HG02981 (cell line): ENCODE measurements around the gene SIRT6.
"Not testable (repeated sequence)": the region's sequence is repeated elsewhere in the genome, so short reads cannot be mapped to it uniquely, and the experiment has no call there.

Experiments
- ATAC-seq: cut with Tn5 transposase; IDR thresholded peaks from one replicate; pipeline ENCODE4 v1.9.1; 2021; ENCODE audit warnings: mild to moderate bottlenecking, moderate library complexity; ENCODE audit not compliant: unreplicated experiment

The SIRT6 gene

DNA sequence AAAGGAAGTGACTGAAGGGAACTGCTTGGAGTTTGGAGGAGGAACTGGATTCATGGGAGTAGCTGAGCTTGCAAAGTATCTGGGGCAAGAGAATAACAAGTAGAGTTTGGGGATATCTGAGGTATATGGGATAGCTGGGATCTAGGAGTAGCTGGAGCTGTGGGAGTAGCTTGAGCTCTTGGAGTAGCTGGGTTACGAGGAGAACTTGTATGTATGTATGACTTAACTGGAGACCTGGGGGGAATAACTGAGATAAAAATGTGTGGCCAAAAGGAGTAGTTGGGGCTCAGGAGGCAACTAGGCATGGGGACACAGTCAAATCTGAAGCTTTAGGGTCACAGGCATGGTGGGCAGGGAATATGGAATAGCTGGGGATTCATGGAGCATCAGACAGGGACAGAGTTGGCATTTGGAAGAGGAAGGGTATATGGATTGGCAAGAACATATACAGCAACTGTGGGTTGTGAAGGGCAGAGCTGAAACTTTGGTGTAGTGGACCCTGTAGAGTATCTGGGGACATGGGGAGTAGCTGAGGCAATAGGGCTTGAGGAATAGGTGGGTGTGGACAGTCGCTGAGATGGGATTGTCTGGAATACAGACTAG lies 18.7 kb upstream of the SIRT6 start:
- ATAC-seq: no peak

DNA sequence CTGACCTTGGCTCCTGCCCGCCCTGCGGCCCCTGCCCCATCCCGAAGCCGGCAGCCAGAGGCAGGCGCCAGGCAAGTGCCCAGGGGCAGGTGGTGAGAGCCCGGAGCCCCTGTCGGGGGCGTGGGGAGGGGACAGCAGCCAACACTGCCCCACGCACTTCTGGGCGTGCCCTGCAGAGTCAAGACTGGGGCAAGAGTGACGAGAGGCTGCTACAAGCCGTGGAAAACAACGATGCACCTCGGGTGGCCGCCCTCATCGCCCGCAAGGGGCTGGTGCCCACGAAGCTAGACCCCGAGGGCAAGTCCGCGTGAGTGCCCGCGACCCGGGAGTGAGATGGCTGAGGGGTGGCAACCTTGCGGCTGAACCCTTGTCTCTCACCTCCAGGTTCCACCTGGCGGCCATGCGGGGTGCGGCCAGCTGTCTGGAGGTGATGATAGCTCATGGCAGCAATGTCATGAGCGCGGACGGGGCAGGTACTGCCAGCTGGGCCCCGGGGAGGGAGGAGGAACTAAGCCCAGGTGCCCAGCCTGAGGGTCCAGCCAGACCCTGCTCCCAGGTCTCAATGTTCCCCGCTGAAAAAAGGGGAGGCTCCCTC lies 17.4 kb upstream of the SIRT6 start:
- ATAC-seq: no peak

DNA sequence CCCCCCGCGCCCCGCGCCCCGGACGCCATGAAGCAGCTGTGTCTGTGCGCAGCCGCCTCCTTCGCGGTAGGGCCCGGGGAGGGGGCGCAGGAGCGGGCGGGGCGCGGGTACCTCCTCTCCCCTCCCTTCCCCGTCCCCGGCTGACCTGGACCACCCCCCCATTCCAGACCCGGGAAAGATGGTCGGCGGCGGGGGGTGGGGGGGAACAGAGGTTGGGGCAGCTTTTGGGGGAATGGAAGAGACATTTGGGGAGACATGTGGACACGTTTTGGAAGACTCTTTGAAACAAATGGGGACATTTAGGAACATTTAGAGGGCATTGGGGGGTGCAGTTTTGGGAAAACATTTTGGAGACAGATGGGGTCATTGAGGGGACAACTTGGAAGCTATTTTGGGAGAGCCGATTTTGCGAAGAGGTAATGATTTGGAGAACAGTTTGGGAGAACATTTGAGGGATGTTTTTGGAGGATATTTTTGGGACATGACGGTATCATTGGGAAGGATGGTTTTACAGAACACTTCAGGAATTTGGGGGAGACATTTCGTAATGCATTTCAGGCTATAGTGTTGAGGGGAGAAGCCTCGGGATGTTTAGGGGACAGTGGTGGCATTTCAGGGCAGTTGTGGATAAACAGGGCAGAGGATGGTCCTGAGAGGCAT lies 16.2 kb upstream of the SIRT6 start:
- no peak for ATAC-seq

DNA sequence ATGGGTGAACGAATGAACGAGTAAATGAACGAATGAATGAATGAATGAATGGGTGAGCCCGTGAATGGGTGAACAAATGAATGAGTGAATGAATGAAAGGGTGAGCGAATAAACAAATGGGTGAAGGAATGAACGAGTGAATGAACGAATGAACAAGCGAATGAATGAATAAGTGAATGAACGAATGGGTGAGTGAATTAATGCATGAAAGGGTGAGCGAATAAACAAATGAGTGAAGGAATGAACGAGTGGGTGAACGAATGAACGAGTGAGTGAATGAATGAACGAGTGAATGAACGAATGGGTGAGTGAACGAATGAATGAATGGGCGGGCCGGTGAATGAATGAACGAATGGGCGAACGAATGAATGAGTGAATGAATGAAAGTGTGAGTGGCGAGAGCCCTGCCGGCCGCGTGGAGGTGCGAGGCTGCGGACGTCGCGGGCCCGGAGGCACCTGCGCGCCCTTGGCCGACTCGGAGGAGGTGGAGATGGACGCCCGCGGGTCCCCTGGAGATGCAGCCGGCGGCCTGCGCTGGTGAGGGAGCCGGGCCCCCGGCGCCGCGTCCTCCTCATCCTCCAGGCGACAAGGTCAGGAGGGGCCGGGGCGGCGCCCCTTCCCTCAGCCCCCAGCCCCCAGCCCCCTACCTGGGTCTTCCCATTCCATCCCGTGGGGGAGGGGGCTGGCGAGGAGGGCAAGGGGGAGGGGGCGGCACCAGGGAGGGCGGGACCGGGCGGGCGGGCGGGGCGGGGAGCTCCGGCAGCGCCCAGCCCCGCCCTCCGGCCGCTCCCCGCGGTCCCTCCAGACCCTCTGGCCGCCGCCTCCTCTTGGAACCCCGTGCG lies 15.5 kb upstream of the SIRT6 start:
- no peak for ATAC-seq

DNA sequence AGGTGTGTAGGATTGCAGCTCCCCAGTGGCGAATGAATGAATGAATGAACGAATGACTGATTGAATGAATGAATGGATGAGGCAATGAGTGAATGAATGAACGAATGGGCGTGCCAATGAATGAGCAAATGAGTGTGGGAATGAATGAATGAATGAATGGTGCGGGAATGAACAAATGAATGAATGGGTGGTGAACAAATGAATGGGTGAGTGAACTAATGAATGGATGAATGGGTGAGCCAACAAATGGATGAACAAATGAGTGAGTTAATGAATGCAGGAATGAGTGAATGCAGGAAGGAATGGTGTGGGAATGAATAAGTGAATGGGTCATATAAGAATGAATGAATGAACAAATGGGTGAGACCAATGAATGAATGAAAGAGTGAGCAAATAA lies 14.9 kb upstream of the SIRT6 start:
- no peak for ATAC-seq

DNA sequence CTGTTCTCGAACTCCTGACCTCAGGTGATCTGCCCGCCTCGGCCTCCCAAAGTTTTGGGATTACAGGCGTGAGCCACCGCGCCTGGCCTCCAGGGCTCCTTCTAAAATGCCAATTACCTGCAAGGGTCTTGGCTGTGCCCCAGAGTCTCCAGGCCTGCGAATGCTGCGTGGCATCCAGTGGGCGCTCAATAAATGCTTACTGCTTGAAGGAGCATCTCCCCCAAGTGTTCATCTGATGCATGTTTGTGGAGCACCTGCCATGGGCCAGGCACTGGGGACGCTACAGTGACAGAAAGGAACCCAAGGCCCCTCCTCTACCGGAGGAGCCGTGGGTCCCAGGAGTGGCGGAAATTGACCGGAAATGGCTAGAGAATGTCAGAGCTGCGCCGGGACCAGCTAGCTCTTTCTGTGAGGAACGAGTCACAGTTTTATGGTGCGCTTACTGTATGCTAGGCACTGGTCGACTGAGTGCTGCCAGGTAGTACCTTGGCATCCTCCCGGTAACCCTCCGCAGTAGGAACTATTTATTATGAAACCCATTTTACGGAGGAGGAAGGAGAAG lies 14.3 kb upstream of the SIRT6 start:
- no peak for ATAC-seq

DNA sequence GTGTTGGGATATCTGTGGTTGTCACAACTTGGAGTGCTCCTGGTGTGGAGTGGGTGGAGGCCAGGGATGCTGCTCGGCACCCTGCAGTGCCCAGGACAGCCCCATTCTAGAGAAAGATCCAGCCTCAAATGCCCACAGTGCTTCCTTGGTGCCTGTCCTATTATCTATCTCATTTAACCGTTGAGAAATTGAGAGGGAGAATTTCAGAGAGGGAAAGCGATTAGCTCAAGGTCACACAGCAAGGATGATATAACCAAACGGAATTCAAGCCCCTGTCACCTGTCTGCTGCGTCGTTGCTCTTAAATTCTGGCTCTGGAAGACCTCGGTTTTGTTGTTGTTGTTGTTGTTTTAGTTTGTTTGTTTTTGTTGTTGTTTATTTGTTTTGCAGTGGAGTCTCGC lies 13.6 kb upstream of the SIRT6 start:
- ATAC-seq: no peak

DNA sequence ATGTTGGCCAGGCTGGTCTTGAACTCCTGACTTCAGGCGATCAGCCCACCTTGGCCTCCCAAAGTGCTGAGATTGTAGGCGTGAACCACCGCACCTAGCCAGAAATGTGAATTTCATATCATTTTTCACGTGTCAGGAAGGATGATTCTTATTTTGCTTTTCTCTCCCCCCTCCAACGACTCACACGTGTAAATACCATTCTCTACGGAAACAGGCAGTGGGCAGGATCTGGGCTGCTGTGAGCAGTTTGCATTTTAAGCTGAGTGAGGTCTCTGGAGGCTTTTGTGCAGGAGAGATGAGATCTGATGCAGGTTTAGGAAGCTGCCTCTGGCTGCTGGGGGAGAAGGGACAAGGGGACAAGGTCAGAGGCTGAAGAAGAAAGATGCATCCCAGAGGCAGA lies 12.0 kb upstream of the SIRT6 start:
- ATAC-seq: no peak

DNA sequence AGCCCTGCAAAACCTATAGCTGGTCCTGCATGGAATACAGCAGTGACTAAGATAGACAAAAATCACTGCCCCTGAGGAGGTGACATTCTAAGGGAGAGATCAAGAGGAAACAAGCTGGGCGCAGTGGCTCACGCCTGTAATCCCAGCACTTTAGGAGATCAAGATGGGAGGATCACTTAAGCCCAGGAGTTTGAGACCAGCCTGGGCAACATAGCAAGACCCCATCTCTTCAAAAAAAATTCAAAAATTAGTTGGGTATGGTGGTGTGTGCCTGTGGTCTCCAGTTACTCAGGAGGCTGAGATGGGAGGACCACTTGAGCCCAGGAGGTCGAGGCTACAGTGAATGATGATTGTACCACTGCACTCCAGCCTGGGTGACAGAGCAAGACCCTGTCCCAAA lies 10.2 kb upstream of the SIRT6 start:
- not testable (repeated sequence) for ATAC-seq

DNA sequence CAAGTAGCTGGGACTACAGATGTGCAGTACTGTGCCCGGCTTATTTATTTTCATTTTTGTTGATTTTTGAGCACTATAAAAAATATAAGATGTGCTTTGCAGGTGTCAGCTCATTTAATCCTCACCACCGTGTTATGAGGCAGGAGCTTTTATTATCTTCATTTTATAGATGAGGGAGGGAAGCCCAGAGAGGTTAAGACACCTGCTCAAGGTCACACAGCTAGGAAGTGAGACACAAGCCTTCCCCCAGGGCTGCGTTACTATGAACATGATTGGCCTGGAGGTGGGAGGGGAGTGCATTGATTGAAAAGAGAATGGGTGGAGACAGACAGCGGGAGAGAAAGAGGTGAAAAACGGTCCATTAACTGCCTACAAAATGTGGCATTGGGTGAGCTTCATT lies 7.3 kb upstream of the SIRT6 start:
- no peak for ATAC-seq

DNA sequence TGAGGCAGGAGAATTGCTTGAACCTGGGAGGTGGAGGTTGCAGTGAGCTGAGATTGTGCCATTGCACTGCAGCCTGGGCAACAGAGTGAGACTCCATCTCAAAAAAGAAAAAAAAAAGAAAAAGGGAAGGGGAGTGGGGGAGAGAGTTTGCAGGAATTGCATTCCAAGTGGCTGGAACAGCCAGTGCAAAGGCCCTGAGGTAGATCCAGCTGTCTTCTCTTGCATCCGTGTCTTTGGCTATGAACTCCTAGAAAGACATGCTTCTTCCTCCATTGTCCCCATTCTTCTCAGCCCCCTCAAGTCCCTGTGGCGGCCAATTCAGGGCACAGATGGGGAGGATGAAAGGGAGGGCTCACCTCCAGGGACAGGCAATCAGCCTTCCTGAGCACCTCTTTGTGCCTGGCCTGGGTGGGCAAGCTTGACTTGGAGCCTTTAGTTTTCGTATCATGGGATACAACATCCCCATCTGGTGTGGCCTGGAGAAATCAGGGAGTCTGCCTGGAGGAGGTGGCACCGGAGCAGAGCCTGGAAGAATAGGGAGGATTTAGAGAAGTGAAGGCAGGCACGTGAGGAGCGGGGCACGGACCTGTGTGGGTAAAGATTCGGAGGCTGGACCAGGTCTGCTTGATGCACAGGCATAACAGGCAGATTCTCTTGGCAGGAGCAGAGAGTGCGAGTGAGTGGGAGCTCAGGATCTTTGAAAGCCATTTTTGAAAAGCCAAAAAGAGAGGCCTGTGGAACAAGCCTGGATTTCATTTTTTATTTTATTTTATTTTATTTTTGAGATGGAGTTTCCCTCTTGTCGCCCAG lies 5.2 kb upstream of the SIRT6 start:
- no peak for ATAC-seq

DNA sequence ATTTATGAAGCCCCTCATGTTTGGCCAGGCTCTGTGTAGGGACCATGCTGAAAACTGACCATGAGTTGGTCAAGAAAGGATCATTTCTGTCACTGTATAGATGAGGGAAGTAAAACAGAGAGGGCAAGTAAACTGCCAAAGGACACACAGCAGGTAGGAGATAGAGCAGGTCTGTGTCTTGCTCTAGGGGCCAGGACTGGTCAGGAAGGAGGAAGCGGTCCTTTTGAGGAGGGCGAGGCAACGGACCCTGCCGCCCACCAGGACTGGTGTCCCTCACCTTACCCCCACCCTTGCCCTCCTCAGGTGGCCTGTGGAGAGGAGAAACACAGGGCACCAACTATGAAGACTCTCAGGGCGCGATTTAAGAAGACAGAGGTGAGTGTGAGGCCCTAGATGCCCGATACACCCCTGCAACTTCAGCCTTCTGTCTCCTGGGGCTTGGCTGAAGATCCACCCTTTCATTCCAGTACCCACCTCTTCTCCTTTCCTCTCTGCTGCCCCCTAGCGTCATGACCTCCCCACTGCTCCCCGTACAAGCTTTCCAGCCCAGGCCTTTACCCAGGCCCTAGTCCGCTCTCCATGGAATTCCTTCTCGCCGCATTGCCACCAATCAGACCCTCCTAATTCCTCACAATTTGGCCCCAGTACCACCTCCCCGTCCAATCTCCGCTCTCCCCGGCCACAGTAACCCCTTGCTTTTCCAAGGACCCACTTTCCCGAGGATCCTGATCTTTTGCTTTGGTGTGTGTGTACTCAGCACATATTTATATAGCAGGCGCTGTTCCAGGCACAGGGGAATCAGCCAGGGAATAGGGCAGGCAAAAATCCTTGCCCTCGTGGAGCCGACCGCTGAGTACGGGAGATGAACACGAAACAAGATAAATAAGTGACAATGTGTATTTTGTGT lies 4.0 kb upstream of the SIRT6 start:
- ATAC-seq: no peak

DNA sequence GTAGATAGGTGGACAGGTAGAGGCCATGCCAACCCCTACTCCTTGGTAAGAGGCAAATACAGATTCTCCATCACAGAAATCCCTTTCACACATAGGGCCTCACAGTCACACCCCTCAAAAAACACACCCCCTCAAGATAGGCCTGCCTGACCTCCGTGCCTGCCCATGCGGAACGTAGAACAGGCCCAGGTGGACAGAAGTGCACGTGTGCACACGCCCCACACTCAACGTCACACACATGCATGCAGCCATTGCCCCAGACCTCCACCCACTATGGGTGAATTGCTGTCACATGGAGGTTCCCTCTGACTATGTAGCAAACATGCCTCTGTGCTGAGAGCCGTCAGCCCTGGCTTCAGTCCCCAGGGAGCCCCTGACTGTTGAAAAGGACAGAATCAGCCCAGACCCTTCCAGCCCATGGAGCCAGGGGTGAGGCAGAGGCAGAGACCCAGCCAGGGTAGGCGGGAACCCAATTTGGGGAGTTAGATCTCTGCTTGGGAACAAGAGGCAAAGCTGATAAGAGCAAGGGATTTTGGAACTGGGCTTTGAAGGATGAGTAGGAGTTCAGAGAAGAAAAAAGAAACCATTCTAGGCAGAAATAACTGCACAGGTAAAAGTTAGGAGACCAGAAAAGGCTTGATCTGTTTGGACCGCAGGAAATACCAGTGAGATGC lies 3.2 kb upstream of the SIRT6 start:
- no peak for ATAC-seq

DNA sequence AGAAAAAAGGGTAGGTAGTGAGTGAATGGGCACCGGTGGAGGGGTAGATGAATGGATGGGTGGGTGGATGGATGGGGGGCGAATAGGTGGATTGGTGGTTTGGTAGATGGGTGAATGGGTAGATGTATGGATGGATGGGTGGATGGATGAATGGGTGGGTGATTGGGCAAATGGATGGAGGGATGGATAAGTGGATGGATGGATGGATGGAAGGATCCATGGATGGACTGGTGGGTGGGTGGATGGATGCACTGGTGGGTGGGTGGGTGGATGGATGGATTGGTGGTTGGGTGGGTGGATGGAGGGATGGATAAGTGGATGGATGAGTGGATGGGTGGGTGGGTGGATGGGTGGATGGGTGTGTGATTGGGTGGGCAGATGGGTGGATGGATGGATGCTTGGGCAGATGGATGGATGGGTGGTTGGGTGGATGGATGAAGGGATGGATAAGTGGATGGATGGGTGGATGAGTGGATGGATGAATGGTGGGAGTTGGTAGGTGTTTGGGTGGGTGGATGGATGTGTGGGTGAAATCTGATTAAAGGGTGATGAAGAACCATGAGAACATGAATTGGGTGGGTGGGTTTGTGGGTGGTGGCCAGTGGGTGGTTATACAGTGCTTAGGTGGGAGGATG lies 2.5 kb upstream of the SIRT6 start:
- no peak for ATAC-seq

DNA sequence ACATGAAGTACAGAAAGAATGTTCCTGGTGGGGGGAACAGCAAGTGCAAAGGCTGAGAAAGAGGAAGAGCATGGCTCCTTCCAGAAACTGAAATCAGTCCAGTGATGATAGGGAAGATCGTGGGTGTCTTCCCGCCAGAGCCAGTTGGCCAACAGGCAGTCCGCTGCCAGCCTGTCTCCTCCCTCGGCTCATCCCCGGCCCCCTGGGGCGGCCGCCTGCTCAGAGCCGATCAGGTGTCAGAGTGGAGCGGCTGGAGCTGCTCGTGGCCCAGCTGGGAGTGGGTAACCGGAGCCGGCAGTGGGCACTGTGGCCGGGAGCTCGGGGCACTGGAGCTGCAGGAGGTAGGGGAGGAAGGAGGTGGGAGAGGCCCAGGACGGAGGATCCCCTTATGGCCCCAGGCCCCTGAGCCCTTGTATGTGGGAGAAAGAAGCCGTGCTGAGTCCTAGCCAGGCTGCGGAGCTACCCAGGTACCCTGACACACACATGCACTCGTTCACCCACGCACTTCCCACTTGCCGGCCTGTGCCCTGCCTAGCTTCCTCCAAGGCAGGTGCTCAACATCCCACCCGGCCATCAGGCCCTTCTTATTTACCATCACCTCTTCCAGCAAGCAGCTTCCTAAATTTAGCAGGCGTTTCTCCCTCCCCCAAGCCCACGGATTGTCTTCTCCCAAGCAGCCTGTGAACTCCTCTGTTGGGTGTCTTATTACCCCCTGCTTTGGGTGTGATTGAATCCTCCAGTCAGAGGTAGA lies 1.8 kb upstream of the SIRT6 start:
- no peak for ATAC-seq

DNA sequence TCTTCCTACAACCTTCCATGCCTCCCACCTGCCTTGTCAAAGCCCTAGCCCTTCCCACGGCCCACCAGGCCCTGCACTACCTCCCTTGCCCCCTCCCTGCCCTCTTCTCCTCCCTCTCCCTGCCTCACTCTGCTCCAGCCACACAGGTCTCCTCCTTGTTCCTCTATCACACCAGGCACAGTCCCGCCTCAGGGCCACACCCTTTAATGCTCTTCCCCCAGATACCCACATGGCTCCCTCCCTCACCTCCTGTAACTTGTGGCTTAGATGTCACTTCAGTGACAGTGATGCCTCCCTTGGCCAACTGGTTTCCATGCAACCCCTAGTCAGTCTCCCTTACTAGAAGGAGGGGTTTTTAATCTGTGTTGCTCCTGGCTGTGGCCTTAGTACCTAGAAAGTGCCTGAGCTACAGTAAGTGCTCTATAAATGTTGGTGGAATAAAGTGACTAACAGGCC lies 1.3 kb downstream of the SIRT6 start:
- ATAC-seq: no peak

DNA sequence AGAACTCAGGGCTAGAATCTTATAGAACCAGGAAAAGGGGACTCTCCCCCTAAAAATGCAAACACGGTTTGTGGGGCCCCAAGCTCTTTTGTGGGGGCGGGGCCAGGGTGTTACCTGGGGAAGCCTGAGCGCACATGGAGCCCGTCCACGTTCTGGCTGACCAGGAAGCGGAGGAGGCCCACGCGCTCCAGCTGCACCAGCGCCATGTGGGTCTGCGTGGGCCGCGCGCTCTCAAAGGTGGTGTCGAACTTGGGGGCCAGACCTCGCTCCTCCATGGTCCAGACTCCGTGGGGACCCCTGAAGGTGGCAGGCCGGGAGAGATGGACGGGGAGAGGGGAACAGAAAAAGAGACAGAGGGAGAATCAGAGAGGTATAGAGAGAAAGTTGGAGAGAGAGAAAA lies 3.4 kb downstream of the SIRT6 start:
- ATAC-seq: no peak

DNA sequence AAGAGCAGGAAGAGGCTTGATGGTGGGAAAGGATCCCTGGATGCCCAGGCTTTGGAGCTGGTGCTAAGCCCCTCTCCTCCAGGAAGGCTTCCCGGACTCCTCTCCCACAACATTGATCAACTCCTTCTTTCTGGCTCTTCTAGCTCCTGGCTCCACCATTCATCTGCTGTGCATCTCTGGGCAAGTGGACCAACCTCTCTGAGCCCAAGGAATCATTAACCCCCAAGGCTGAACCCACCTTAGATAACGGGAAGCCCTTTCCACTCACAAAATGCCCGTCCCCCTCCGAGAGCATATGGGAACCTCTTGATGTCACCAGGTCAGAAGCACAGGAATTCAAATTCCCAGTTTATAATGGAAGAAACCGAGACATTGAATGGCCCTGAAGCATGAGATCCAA lies 5.2 kb downstream of the SIRT6 start:
- no peak for ATAC-seq
